SU-DHL-6 (cell line): ENCODE measurements around the gene ZNF283.

Experiments used
- H2AFZ ChIP-seq: fragments of 200-600 bp; sonication (generic); 2 replicates; pipeline ENCODE4 v1.6.1; 2014; ENCODE audit warnings: low read depth, mild to moderate bottlenecking, moderate library complexity, mixed read lengths, antibody characterized with exemption, low read length; ENCODE audit not compliant: severe bottlenecking
- H3F3A ChIP-seq: fragments of 200-600 bp; shearing (Covaris generic); 2 replicates; pipeline ENCODE4 v1.6.0; 2016; ENCODE audit warnings: antibody characterized with exemption, mild to moderate bottlenecking; ENCODE audit not compliant: insufficient read depth
- H3K27ac ChIP-seq: fragments of 200-600 bp; sonication (generic); 2 replicates; pipeline ENCODE4 v1.5.1; 2016; ENCODE audit warnings: low read depth, mild to moderate bottlenecking, low read length, moderate library complexity, mixed read lengths
- H3K27me3 ChIP-seq: fragments of 200-600 bp; sonication (generic), shearing (Covaris generic); 2 replicates; pipeline ENCODE4 v1.6.0; 2014; ENCODE audit warnings: mild to moderate bottlenecking, low read length
- H3K36me3 ChIP-seq: fragments of 200-600 bp; sonication (generic); 2 replicates; pipeline ENCODE4 v1.6.1; 2014; ENCODE audit warnings: mild to moderate bottlenecking, low read length, mixed read lengths
- H3K4me2 ChIP-seq: fragments of 300-600, 200-600 bp; shearing (Covaris generic), sonication (generic); 2 replicates; pipeline ENCODE4 v1.6.0; 2014; ENCODE audit warnings: low read length, low read depth, mild to moderate bottlenecking; ENCODE audit not compliant: poor library complexity, severe bottlenecking
- H3K4me3 ChIP-seq: fragments of 200-600 bp; sonication (generic); 2 replicates; pipeline ENCODE4 v1.5.1; 2014; ENCODE audit warnings: antibody characterized with exemption, low read length, mild to moderate bottlenecking, mixed read lengths; ENCODE audit not compliant: insufficient read depth, poor library complexity, severe bottlenecking
- H3K79me2 ChIP-seq: fragments of 200-600 bp; sonication (generic); 2 replicates; pipeline ENCODE4 v1.6.1; 2014; ENCODE audit warnings: mild to moderate bottlenecking, low read length, moderate library complexity; ENCODE audit not compliant: insufficient read depth
- H3K9ac ChIP-seq: fragments of 200-600 bp; sonication (generic); 2 replicates; pipeline ENCODE4 v1.7.0; 2014; ENCODE audit warnings: mild to moderate bottlenecking, low read length
- H3K9me2 ChIP-seq: fragments of 200-600 bp; sonication (generic); replicated peaks from 2 replicates; pipeline ENCODE4 v1.6.1; 2014; ENCODE audit warnings: low read length; ENCODE audit not compliant: insufficient read depth
- H3K9me3 ChIP-seq: fragments of 200-600 bp; sonication (generic); 2 replicates; pipeline ENCODE4 v1.6.1; 2014; ENCODE audit warnings: low read length, mixed read lengths; ENCODE audit not compliant: insufficient read depth
- H4K20me1 ChIP-seq: fragments of 200-600 bp; sonication (generic); 2 replicates; pipeline ENCODE4 v1.6.1; 2014; ENCODE audit warnings: low read depth, mild to moderate bottlenecking, antibody characterized with exemption, low read length, moderate library complexity, mixed read lengths
- CTCF ChIP-seq: fragments of 200-600 bp; sonication (generic); IDR thresholded peaks from one replicate; pipeline ENCODE4 v1.5.1; 2017; ENCODE audit warnings: antibody characterized with exemption, mild to moderate bottlenecking, low read length, moderate library complexity; ENCODE audit not compliant: insufficient read depth, poor library complexity, severe bottlenecking
- EZH2phosphoT487 ChIP-seq: fragments of 200-600 bp; sonication (generic), shearing (Covaris generic); conservative IDR thresholded peaks from 2 replicates; pipeline ENCODE4 v1.6.1; 2018; ENCODE audit warnings: mild to moderate bottlenecking, antibody characterized with exemption, low read length, moderate library complexity, mixed read lengths

Gene ZNF283

DNA sequence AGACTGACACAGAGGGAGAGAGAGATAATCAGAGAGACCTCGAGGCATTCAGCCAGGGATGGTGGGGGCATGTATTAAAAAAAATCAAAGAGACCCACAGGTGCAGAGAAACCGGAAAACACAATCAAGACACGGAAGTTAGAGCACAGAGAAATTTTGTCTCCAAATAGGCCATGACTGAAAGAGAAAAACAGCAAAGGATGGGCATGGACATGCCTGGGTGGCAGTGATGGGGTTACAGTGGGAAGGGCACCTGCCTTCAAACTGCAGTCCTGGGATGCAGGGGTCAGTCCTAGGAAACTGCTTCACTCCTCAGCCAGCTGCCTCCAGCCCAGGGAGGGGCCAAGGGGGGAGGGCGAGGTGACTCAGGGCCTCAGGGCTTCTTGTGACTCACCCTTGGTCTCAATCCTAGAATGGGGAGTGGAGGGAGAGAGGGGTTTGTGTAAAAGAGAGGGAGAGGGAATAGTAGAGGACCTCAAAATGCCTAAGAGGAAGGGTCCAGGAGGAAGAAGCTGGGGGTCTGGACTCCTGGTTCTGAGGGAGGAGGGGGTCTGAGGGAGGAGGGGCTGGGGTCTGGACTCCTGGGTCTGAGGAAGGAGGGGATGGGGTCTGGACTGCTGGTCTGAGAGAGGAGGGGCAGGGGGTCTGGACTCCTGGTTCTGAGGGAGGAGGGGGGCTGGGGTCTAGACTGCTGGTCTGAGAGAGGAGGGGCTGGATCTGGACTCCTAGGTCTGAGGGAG is 42.7 kb upstream of the ZNF283 start:
- Histone ChIP-seq H3F3A (peaks cover 26% of the 10 kb centered on the region), H3K4me2 (peak overlapping the region; percentile 96), H4K20me1 (no peaks in the 10 kb centered on the region), H3K27me3 (no peaks in the 10 kb centered on the region), H3K4me3 (peak overlapping the region; percentile 41), H3K27ac (peak overlapping the region; percentile 97), H3K36me3 (no peaks in the 10 kb centered on the region), H2AFZ (peak overlapping the region; percentile 34), H3K9me3 (no peaks in the 10 kb centered on the region), H3K9me2 (no peaks in the 10 kb centered on the region), H3K79me2 (peaks cover 18% of the 10 kb centered on the region), H3K9ac (peak overlapping the region; percentile 79)
- TF ChIP-seq CTCF (no peak), EZH2phosphoT487 (no peak)

- peak overlapping the region; percentile 96 for H3K4me2 ChIP-seq
- no peaks in the 10 kb centered on the region for H3K27me3 ChIP-seq
- H3K36me3 ChIP-seq: no peaks in the 10 kb centered on the region
- TF ChIP-seq EZH2phosphoT487: no peak
- TF ChIP-seq CTCF: peak; percentile 90
- H3F3A ChIP-seq: peaks cover 26% of the 10 kb centered on the region
- H2AFZ ChIP-seq: peak overlapping the region; percentile 84
- H4K20me1 ChIP-seq: no peaks in the 10 kb centered on the region
- peak overlapping the region; percentile 97 for H3K27ac ChIP-seq
- peaks cover 10% of the 10 kb centered on the region for H3K79me2 ChIP-seq
- no peaks in the 10 kb centered on the region for H3K9me2 ChIP-seq
- peak overlapping the region; percentile 79 for H3K9ac ChIP-seq
- H3K9me3 ChIP-seq: no peaks in the 10 kb centered on the region
- H3K4me3 ChIP-seq: no peak overlapping the region
Measured at GRCh38 chr19:43784981-43785808, 41.9 kb upstream of the ZNF283 start.

DNA sequence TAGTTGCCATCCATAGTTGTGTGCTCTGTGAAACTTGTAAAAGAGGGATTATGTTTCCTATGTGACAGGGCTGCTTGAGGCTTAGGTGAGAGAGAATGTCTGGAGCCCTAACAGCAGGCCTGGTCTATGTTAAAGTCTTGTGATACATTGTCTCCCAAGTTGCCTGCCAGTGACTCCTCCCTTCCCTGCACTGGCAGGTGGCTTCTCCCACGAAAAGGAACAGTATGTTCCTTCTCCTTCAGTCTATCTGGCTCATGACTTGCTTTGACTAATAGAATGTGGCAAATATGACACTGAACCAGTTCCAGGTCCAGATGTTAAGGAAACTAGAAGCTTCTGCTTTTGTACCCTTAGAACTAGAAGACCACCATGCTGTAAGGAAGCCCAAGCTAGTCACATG is 40.5 kb upstream of the ZNF283 start:
- no peaks in the 10 kb centered on the region for H3K9me3 ChIP-seq
- H3K9me2 ChIP-seq: no peaks in the 10 kb centered on the region
- no peak overlapping the region for H3K4me3 ChIP-seq
- no peaks in the 10 kb centered on the region for H4K20me1 ChIP-seq
- TF ChIP-seq CTCF (no peak), EZH2phosphoT487 (no peak)
- no peak overlapping the region for H3K27ac ChIP-seq
- H3K36me3 ChIP-seq: no peaks in the 10 kb centered on the region
- no peak overlapping the region for H2AFZ ChIP-seq
- no peaks in the 10 kb centered on the region for H3K79me2 ChIP-seq
- H3K4me2 ChIP-seq: no peak overlapping the region
- H3K9ac ChIP-seq: no peak overlapping the region
- peaks cover 20% of the 10 kb centered on the region for H3F3A ChIP-seq
- no peaks in the 10 kb centered on the region for H3K27me3 ChIP-seq
